Mammary epithelial cell (primary cell): ENCODE data around the gene CTBP2.

Experiments
- CTCF ChIP-seq, 2 donors: IDR thresholded peaks in 1 of 2; conservative IDR thresholded peaks in 1 of 2; 2 replicates each; pipeline ENCODE4 v1.5.1; 2011 to 2012; ENCODE audit warnings: inconsistent platforms in 2 of 2, low read length in 2 of 2, mild to moderate bottlenecking in 2 of 2, control low read depth in 1 of 2, low read depth in 1 of 2; ENCODE audit not compliant: insufficient read depth in 1 of 2; ENCODE audit errors: extremely low read depth in 1 of 2
- EZH2 ChIP-seq: IDR thresholded peaks from 2 replicates; pipeline ENCODE4 v1.6.1; 2012; ENCODE audit warnings: low read length, inconsistent platforms, borderline replicate concordance

- TF ChIP-seq CTCF (conservative IDR thresholded peaks at IDR 0.05 in 1 of 2, IDR thresholded peaks at IDR 0.05 in 1 of 2; ENCODE audit: extremely low read depth in 1 of 2, insufficient read depth in 1 of 2, low read depth in 1 of 2, low read length in 2 of 2) (no peak), EZH2 (no peak)
These were observed 37.8 kb downstream of the CTBP2 start for GRCh38 chr10:125122566-125122965.
